ENCODE results near the gene APLP2. TPM values are rescaled to one million over a fixed set of nuclear protein-coding genes. Genes with fewer than 3 reads are reported as not detected.

APLP2 gene
- total and polyA plus RNA-seq, 10 donors: 47.4 to 248 (median 181) TPM

- peak; percentile 90 for DNase-seq
- 1 to 3% (median 2%) methylated on average over 23 to 89 of the region's 89 CpGs for WGBS, 5 donors
- TF ChIP-seq CTCF (IDR thresholded peaks at IDR 0.05 in 8 of 11, conservative IDR thresholded peaks at IDR 0.05 in 3 of 11): no peak
- TF ChIP-seq POLR2AphosphoS5 (IDR thresholded peaks at IDR 0.05): peak in 2 of 3 donors; percentile 25 to 54
- H3K9me3 ChIP-seq: no peaks in the 10 kb centered on the region
- peaks cover 6 to 70% (median 46%) of the 10 kb centered on the region in 6 donors for H3K4me1 ChIP-seq
- peak within 1 kb of the TSS; percentile 22 to 75 (median 48) for H3K4me3 ChIP-seq
- no peaks in the 10 kb centered on the region for H3K36me3 ChIP-seq
- peaks cover 0 to 60% (median 19%) of the 10 kb centered on the region in 7 donors for H3K27me3 ChIP-seq (replicated peaks in 1 of 7)
- peak within 1 kb of the TSS in 4 of 8 donors; percentile 4 to 62 (median 42) for H3K27ac ChIP-seq
- intact Hi-C loops (cut with DNase I; ENCODE audit: low total_unique reads): no loop called here
These were observed 90.2 kb downstream of the APLP2 start, which contains the start of gene ST14 for GRCh38 chr11:130159657-130160497. ST14 (plus strand) TSS chr11:130159782; CDS start chr11:130159980, 198 bp downstream.

GRCh38 chr11:130160498-130161155, 90.9 kb downstream of the APLP2 start:
- Histone ChIP-seq H3K9me3 (no peaks in the 10 kb centered on the region), H3K4me3 (peak overlapping the region; percentile 22 to 75 (median 48)), H3K27ac (peak overlapping the region in 3 of 8 donors; percentile 28 to 62 (median 55)), H3K4me1 (peaks cover 6 to 70% (median 51%) of the 10 kb centered on the region in 6 donors), H3K27me3 (replicated peaks in 1 of 7) (peaks cover 0 to 61% (median 19%) of the 10 kb centered on the region in 7 donors), H3K36me3 (no peaks in the 10 kb centered on the region)
- WGBS, 5 donors: 33 to 45% (median 39%) methylated on average over 19 of the region's 19 CpGs
- intact Hi-C loops (cut with DNase I; ENCODE audit: low total_unique reads): no loop called here
- DNase-seq: no peak
- no peak for TF ChIP-seq CTCF (IDR thresholded peaks at IDR 0.05 in 8 of 11, conservative IDR thresholded peaks at IDR 0.05 in 3 of 11)
- no peak for TF ChIP-seq POLR2AphosphoS5 (IDR thresholded peaks at IDR 0.05)
- TF ChIP-seq POLR2A (IDR thresholded peaks at IDR 0.05): no peak

GRCh38 chr11:130161441-130162145, 91.9 kb downstream of the APLP2 start:
- TF ChIP-seq POLR2A (IDR thresholded peaks at IDR 0.05) (no peak), CTCF (IDR thresholded peaks at IDR 0.05 in 8 of 11, conservative IDR thresholded peaks at IDR 0.05 in 3 of 11) (no peak), POLR2AphosphoS5 (IDR thresholded peaks at IDR 0.05) (no peak)
- Histone ChIP-seq H3K27ac (no peak overlapping the region), H3K4me1 (peaks cover 6 to 75% (median 55%) of the 10 kb centered on the region in 6 donors), H3K4me3 (peak overlapping the region in 1 of 8 donors; percentile 75), H3K27me3 (replicated peaks in 1 of 7) (peaks cover 0 to 61% (median 19%) of the 10 kb centered on the region in 7 donors), H3K9me3 (no peaks in the 10 kb centered on the region), H3K36me3 (no peaks in the 10 kb centered on the region)
- WGBS, 5 donors: 59 to 74% (median 69%) methylated on average over 10 to 11 of the region's 11 CpGs
- no peak for DNase-seq
- intact Hi-C loops (cut with DNase I; ENCODE audit: low total_unique reads): no loop called here
